ENCODE results near the gene BHLHE23.
"Not testable (repeated sequence)": the region's sequence is repeated elsewhere in the genome, so short reads cannot be mapped to it uniquely, and the experiment has no call there.

The BHLHE23 gene

DNA sequence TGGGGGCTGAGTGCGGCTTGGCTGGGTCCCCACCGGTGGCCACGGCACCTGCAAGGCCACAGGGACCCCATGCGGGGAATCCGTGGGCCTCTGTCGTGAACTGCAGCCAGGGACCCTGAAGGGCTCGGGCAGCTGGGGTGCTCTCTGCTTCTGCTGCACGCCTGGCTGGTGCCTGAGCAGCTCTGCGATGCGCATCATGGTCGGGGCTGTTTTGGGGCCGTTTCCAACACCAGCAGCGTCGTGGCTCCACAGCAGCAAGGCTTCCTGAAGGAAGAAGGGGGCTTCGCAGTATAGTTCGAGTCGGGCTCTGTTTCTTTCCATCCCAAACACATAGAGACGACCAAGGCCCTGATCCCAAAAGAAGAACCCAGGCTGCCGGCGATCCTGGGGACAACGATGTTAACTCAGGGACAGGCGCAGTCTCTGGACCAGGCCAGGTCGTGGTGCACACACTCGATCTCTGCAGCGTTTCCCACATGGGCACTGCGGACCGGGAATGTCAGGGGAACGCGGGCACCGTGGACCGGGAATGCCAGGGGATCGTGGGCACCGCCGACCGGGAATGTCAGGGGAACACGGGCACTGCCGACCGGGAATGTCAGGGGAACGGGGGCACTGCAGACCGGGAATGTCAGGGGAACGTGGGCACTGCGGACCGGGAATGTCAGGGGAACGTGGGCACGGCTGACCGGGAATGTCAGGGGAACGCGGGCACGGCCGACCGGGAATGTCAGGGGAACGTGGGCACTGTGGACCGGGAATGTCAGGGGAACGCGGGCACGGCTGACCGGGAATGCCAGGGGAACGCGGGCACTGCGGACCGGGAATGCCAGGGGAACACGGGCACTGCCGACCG is 36.8 kb upstream of the BHLHE23 start:
- DNase-seq (ENCODE audit: low read depth), result no peak

- DNase-seq (ENCODE audit: low read depth), result no peak
Measured at GRCh38 chr20:63042448-63043071, 35.8 kb upstream of the BHLHE23 start.

- DNase-seq (ENCODE audit: low read depth), result no peak
Measured at GRCh38 chr20:63041776-63042175, 35.0 kb upstream of the BHLHE23 start.

GRCh38 chr20:63037669-63038268 is 31.0 kb upstream of the BHLHE23 start:
- DNase-seq (ENCODE audit: low read depth), result no peak

DNA sequence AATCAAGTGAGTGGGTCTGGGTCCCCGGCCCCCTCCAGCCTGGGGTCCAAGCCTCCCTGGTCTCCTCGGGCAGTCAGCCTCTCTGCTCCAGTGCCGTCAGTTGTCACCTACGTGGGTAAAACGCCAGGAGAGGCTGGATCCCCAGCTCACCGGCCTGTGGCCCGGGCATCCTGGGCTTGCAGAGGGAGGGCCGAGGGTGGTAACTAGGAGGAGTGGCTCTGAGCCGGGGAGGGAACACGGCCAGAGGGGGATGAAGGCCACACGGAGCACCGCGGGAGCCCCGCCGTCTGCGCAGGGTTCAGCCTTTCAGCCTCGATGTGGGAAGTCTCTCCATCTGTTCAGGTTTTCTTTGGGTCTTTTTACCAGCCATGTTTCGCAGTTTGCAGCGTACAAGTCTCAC is 29.5 kb upstream of the BHLHE23 start:
- DNase-seq (ENCODE audit: low read depth), result no peak

GRCh38 chr20:63035603-63036185 is 28.9 kb upstream of the BHLHE23 start:
- no peak for DNase-seq (ENCODE audit: low read depth)

- DNase-seq (ENCODE audit: low read depth), result not testable (repeated sequence)
Measured at GRCh38 chr20:63034710-63035602, 28.2 kb upstream of the BHLHE23 start.

DNA sequence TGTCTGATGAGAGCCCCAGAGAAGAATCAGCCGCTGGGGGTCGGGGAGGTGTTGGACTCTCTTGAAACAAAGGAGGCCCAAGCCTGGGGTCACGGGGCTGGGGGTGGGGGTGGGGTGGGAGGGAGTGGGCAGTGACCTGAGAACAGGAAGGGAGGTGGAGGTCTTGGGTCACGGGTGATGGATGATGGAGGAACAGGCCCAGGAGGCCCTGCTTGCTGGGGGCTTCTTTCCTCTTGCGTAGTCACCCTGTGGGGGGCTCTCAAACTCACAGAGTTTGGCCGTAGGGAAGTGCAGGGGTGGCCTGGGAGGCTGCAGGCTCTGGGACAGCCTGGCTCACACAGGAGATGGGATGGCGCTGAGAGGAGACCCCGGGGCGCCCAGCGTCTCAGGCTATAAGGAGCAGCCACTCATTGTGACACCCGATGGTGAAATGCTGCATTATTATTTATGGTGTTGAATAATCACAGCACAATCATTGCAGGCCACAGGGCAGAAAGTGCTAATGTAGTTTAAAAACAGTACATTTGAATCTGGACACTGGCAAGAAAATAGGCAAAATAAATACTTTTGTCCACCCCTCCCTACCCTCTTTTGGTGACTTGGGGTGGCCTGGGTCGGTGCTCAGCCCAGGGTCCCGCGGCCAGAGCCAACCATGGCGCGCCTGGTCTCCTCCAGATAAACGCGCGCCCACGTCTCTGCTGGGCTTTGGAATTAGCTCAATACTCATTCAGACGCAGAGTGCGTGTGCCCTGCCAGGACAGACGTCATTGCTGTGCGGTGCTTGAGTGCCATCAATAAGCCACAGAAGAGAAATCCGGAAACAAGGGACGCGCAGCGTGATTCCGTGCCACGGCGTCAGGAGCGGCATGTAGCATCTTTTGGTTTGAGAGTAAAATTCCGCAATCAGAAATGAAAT is 27.3 kb upstream of the BHLHE23 start:
- no peak for DNase-seq (ENCODE audit: low read depth)

GRCh38 chr20:63032861-63033793 is 26.4 kb upstream of the BHLHE23 start:
- DNase-seq (ENCODE audit: low read depth), result no peak

DNA sequence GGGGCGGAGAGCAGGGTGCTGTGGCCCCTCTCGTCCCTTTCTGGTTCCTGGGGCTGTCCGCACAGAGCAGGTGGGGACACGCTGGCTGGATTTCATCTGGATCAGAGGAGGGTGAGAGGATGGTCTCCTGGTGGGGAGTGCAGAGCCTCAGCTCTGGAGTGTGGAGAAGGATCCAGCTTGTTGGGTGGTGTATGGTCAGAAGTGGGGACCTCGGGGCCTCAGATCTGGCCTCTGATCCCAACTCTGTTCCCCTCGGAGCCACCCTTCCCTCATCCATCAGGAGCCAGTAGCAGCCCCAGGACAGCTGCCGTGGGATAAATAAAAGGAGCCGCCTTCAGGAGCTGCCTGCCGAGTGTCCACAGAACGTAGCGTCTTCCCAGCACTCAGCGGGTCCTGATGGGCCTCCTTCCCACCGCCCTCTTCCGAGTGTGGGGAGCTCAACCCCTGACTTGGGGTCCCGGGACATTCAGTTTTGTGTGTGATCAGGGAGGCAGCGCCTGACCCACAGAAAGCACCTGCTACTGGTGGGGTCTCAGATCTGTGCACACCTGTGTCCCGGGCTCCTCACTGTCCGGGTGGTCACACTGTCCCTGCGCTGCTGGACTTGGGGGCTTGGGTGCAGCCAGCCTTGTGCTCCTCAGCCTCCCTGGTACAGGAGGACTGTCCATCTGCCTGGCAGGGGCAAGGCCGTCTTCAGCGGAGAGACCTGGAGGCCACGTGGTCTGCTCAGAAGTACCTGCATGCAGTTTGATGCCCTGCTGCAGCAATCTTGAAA is 25.4 kb upstream of the BHLHE23 start:
- DNase-seq (ENCODE audit: low read depth), result no peak

DNA sequence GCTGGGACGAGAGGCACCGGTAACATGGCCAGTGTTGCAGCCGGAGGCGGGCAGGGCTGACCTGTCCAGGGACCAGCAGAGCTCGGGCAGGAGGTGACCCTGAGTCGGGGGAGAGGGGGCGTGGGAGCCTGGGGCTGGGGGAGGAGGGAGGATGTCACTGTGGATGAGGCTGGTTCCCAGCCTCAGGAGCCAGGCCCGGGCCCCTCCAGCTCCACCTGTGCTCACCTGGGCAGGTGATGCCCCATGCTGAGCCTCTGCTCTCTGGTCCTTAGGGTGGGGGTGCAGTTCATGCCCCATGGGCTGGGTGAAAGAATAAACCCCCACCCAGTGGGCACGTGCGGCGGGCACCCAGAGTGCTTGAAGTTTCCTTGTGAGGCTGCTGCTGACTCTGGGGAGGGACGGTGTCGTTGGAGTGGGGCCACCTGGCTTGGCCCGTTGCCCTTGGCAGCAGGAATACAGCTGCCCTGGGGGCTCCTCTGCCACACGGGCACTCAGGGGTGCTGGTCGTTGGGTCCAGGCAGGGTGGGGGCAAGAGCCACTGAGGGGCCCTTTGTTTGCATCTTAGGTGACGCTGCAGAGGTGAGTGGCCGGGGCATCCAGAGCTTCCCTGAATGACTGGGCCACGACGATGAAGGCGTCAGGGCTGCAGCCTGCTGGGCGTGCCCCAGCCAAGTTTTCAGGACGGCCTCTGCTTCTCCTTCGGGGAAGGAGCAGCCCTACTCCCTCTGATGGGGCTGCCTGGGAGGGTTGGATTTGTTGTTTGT is 24.7 kb upstream of the BHLHE23 start:
- DNase-seq (ENCODE audit: low read depth), result no peak

DNA sequence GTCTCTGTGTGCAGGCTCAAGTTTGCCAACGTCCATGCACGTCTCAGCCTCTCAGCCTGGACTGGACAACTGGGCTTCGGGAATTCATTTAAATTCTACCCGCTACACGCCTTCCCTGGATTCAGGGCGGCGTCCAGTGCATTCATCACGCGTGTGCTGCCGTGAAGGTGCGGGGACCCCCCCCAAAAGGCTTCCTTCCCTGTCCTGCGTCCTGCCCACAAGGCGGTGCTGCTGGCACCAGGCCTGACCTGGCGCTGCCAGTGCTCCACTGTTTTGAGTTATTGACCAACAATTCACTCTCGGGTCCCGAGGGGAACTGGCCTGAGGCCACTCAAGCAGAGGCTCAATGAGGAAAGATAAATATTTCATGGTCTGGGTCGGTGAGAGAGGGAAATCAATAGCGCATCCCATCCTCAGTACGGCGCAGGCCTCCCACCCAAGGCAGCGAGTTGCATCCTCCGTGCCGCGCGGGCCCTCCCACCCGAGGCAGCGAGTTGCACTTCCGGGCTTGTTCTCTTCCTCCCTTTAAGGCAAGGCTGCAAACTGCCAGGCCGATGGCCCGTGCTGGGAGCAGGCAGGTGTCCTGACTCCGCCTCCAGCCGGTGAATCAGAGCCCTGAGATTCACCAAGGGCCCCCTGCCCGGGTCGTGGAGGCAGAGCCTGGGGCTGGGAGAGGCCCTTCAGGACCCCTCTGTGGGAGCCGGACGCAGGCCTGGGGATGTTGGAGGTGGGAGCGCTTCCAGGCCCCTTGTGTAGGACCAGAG is 22.8 kb upstream of the BHLHE23 start:
- no peak for DNase-seq (ENCODE audit: low read depth)

- no peak for DNase-seq (ENCODE audit: low read depth)
Measured at GRCh38 chr20:63028461-63028921, 21.7 kb upstream of the BHLHE23 start.

GRCh38 chr20:63027922-63028389 is 21.2 kb upstream of the BHLHE23 start:
- DNase-seq (ENCODE audit: low read depth), result no peak

GRCh38 chr20:63027221-63027921 is 20.6 kb upstream of the BHLHE23 start:
- DNase-seq (ENCODE audit: low read depth), result no peak

DNA sequence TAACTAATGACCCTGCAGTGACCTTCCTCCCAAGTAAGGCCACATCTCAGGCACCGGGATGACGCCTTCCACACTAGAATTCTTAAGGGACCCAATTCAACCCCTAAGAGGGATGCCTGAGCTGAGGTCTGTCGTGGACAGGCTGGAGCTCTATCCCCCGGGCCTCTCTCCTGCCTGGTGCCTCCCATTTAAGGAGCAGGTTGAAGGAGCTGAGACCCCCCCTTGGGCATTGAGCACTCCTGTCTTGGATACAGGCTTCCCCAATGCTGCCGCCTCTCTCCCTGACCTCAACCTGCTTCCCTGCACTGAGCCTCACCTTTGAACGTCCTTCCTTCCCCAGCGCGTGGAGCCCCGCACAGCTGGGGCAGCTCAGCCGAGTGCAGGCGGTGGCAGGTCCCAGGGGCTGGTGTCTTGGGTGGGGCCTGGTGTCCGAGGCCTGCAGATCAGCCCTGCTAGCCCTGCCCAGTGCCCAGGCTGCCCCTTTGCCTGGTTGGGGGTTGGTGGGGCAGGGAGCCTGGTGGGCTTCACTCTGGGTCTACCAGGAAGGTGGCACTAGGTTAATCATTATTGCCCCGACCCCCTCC is 19.9 kb upstream of the BHLHE23 start:
- DNase-seq (ENCODE audit: low read depth), result no peak

Data from stimulated activated CD4-positive, alpha-beta T cell treated with anti-CD3 and anti-CD28 coated beads, Interleukin-2, amount 100 ng/mL, for 4 hours (primary cell).